ENCODE data around the gene PLEKHF1. TPM values are rescaled to one million over a fixed set of nuclear protein-coding genes. Genes with fewer than 3 reads are reported as not detected.

PLEKHF1 gene
- total and polyA plus RNA-seq, 2 donors (not counting 1 experiment from before 2014, with no cell fraction given), result 5.5 to 9.8 TPM

- H3K4me3 Mint-ChIP-seq, result no peak overlapping the region
- Histone ChIP-seq H3K79me2 (ENCODE audit: control insufficient read depth, insufficient read depth, low read length) (peaks cover 6% of the 10 kb centered on the region), H3K4me2 (replicated peaks; ENCODE audit: low read depth, low read length, poor library complexity, severe bottlenecking) (no peak overlapping the region), H3K9me3 (ENCODE audit: control extremely low read depth in 1 of 3, control insufficient read depth in 2 of 3, insufficient read depth in 1 of 3, low read length in 2 of 3) (no peaks in the 10 kb centered on the region), H3K4me3 (ENCODE audit: control extremely low read depth in 1 of 5, extremely low read depth in 1 of 5, insufficient read depth in 1 of 5, low read depth in 2 of 5, low read length in 4 of 5) (no peak overlapping the region), H3K9ac (ENCODE audit: low read length) (no peak overlapping the region), H3K27ac (ENCODE audit: low read length in 2 of 2) (no peak overlapping the region), H3K4me1 (ENCODE audit: control insufficient read depth in 2 of 2, insufficient read depth in 2 of 2, low read length in 2 of 2) (peaks cover 7 to 10% of the 10 kb centered on the region in 2 donors), H3K36me3 (replicated peaks in 1 of 2; ENCODE audit: control extremely low read depth in 1 of 2, control insufficient read depth in 1 of 2, extremely low read depth in 1 of 2, insufficient read depth in 2 of 2, low read length in 1 of 2) (no peaks in the 10 kb centered on the region), H4K20me1 (ENCODE audit: control insufficient read depth, insufficient read depth, low read length, poor library complexity, severe bottlenecking) (no peaks in the 10 kb centered on the region), H2AFZ (ENCODE audit: insufficient read depth, low read depth, low read length, poor library complexity, severe bottlenecking) (no peak overlapping the region), H3K27me3 (replicated peaks in 1 of 4; ENCODE audit: control extremely low read depth in 1 of 4, control insufficient read depth in 3 of 4, insufficient read depth in 4 of 4, low read length in 3 of 4) (no peaks in the 10 kb centered on the region)
- ChIA-PET POLR2A (no interaction called here), CTCF (interaction anchor here (1.4 to 10.1 kb wide), 2 partner anchors 52 to 99 kb away, joined by 4 to 116 read pairs; partner anchors contain the start of gene POP4)
- H3K9me3 Mint-ChIP-seq (ENCODE audit: insufficient read depth), result no peaks in the 10 kb centered on the region
- H3K27ac Mint-ChIP-seq, result no peak overlapping the region
- DNase-seq (no peak), ATAC-seq (ENCODE audit: low read depth) (no peak)
- intact Hi-C loops (cut with micrococcal nuclease), result loop anchor here (10.0 kb wide), 1 partner anchor 154 kb away; the partner anchor contains the start of gene CCNE1
- no peak for TF ChIP-seq EZH2 (IDR thresholded peaks at IDR 0.05; ENCODE audit: borderline replicate concordance, insufficient read depth, low read depth, low read length, poor library complexity, severe bottlenecking)
- TF ChIP-seq CTCF (IDR thresholded peaks at IDR 0.05), result no peak
- WGBS (ENCODE audit: insufficient coverage), result 93% methylated on average over 3 of the region's 10 CpGs
- H3K27me3 Mint-ChIP-seq, result peaks cover 3% of the 10 kb centered on the region
- H3K4me1 Mint-ChIP-seq, result peaks cover 5% of the 10 kb centered on the region
These were observed 4.4 kb upstream of the PLEKHF1 start for GRCh38 chr19:29660835-29661234.

- WGBS (ENCODE audit: insufficient coverage), result 91% methylated on average over 1 of the region's 1 CpG
- H3K9ac ChIP-seq (ENCODE audit: low read length), result no peak overlapping the region
- H3K4me1 ChIP-seq (ENCODE audit: control insufficient read depth in 2 of 2, insufficient read depth in 2 of 2, low read length in 2 of 2), result peaks cover 21 to 25% of the 10 kb centered on the region in 2 donors
- H3K9me3 ChIP-seq (ENCODE audit: control extremely low read depth in 1 of 3, control insufficient read depth in 2 of 3, insufficient read depth in 1 of 3, low read length in 2 of 3), result no peaks in the 10 kb centered on the region
- Mint-ChIP-seq H3K9me3 (ENCODE audit: insufficient read depth) (no peaks in the 10 kb centered on the region), H3K27ac (no peak overlapping the region), H3K27me3 (no peaks in the 10 kb centered on the region), H3K4me3 (no peak overlapping the region), H3K4me1 (peaks cover 17% of the 10 kb centered on the region)
- no peak for DNase-seq
- no peaks in the 10 kb centered on the region for H4K20me1 ChIP-seq (ENCODE audit: control insufficient read depth, insufficient read depth, low read length, poor library complexity, severe bottlenecking)
- no peak overlapping the region for H3K27ac ChIP-seq (ENCODE audit: low read length in 2 of 2)
- no peak for TF ChIP-seq CTCF (IDR thresholded peaks at IDR 0.05)
- TF ChIP-seq EZH2 (IDR thresholded peaks at IDR 0.05; ENCODE audit: borderline replicate concordance, insufficient read depth, low read depth, low read length, poor library complexity, severe bottlenecking), result no peak
- no peaks in the 10 kb centered on the region for H3K36me3 ChIP-seq (replicated peaks in 1 of 2; ENCODE audit: control extremely low read depth in 1 of 2, control insufficient read depth in 1 of 2, extremely low read depth in 1 of 2, insufficient read depth in 2 of 2, low read length in 1 of 2)
- H3K4me3 ChIP-seq (ENCODE audit: control extremely low read depth in 1 of 5, extremely low read depth in 1 of 5, insufficient read depth in 1 of 5, low read depth in 2 of 5, low read length in 4 of 5), result no peak overlapping the region
- ATAC-seq (ENCODE audit: low read depth), result no peak
- H3K4me2 ChIP-seq (replicated peaks; ENCODE audit: low read depth, low read length, poor library complexity, severe bottlenecking), result no peak overlapping the region
- H3K79me2 ChIP-seq (ENCODE audit: control insufficient read depth, insufficient read depth, low read length), result peaks cover 18% of the 10 kb centered on the region
- ChIA-PET CTCF (interaction anchor here (1.4 to 10.1 kb wide), 4 partner anchors 11 to 54 kb away, joined by 4 to 116 read pairs (median 10); partner anchors contain the start of gene POP4), POLR2A (no interaction called here)
- H3K27me3 ChIP-seq (replicated peaks in 1 of 4; ENCODE audit: control extremely low read depth in 1 of 4, control insufficient read depth in 3 of 4, insufficient read depth in 4 of 4, low read length in 3 of 4), result no peaks in the 10 kb centered on the region
- intact Hi-C loops (cut with micrococcal nuclease), result loop anchor here (10.0 kb wide), 1 partner anchor 153 kb away; the partner anchor contains the start of gene CCNE1
- no peak overlapping the region for H2AFZ ChIP-seq (ENCODE audit: insufficient read depth, low read depth, low read length, poor library complexity, severe bottlenecking)
These were observed 3.0 kb upstream of the PLEKHF1 start for GRCh38 chr19:29662278-29662603.
